Adrenal gland (tissue), 12 donors: ENCODE data around the gene VPS26B. TPM values are rescaled to one million over a fixed set of nuclear protein-coding genes. Genes with fewer than 3 reads are reported as not detected.

Experiments
- DNase-seq, 7 donors: peaks; one replicate each; pipeline ENCODE4 v3.0.0-alpha.2; 2019 to 2020
- H3K27ac ChIP-seq, 5 donors: fragments of 200-600 bp; sonication (generic) in 4 of 5; 1 replicate in 3 of 5; 2 replicates in 2 of 5; pipeline versions ENCODE4 v1.5.1 to v1.8.0; 2016 to 2020; ENCODE audit warnings: mild to moderate bottlenecking in 1 of 5
- H3K27me3 ChIP-seq: fragments of 200-600 bp; 2 replicates; pipeline ENCODE4 v1.8.0; 2021
- H3K36me3 ChIP-seq, 2 donors: fragments of 200-600 bp; replicated peaks in 1 of 2; 1 replicate in 1 of 2; 2 replicates in 1 of 2; pipeline versions ENCODE4 v1.5.1 to v1.8.0; 2018 to 2022
- H3K4me1 ChIP-seq, 2 donors: fragments of 200-600 bp; replicated peaks in 1 of 2; 1 replicate in 1 of 2; 2 replicates in 1 of 2; pipeline versions ENCODE4 v1.5.1 to v1.8.0; 2018 to 2021
- H3K4me3 ChIP-seq, 4 donors: fragments of 200-600 bp; sonication (generic) in 3 of 4; one replicate each; pipeline ENCODE4 v1.5.1; 2016 to 2018
- H3K9me3 ChIP-seq, 3 donors: fragments of 200-600 bp; sonication (generic) in 1 of 3; replicated peaks in 1 of 3; 1 replicate in 2 of 3; 2 replicates in 1 of 3; pipeline versions ENCODE4 v1.5.1 to v1.8.0; 2016 to 2021
- POLR2A ChIP-seq, 2 donors: fragments of 450-650 bp; IDR thresholded peaks; one replicate each; pipeline ENCODE4 v1.6.1; 2017; ENCODE audit warnings: antibody characterized with exemption in 2 of 2, mild to moderate bottlenecking in 2 of 2, moderate library complexity in 1 of 2
- WGBS, 4 donors: extraction: QIAGEN DNeasy Blood & Tissue Kit in 2 of 4; methylation state at CpG; one replicate each; pipeline versions ENCODE4 v1.1.5 to v1.1.7; 2013 to 2017; 5-methylcytosine and 5-hydroxymethylcytosine counted together
- intact Hi-C, 2 donors: fragments of 100-400 bp; cut with DNase I; formaldehyde crosslinking; loops; one replicate each; pipeline versions ENCODE4 v1.14.1 to v1.15.0; 2022 to 2023
- polyA plus RNA-seq, 3 donors: library from polyadenylated mRNA; stranded (reverse); fragments of 200-250 nt in 2 of 3; fragments of 350-450 nt in 1 of 3; fragmentation: Illumina TruSeq in 1 of 3; extraction: RNeasy Lipid Tissue Mini Kit (QIAGEN cat#74804) in 1 of 3; gene quantifications; one replicate each; pipeline ENCODE4 v1.2.3, GENCODE V29; 2013 to 2014
- total RNA-seq, 9 donors: library from RNA; depleted of rRNA in 4 of 9; stranded (reverse); fragments of >200 nt in 4 of 9; fragments of 120-200 nt in 1 of 9; fragmentation: NEBNext Ultra II Directional in 1 of 9; extraction: Animal tissue kit (Norgen Biotek cat#: 25700) in 1 of 9; gene quantifications; one replicate each; pipeline versions ENCODE4 v1.1.0 to v1.2.4, GENCODE V29; 2013 to 2023
- TF ChIP-seq, protein P1 (sequence below), 6 experiments: fragments of 450-650 bp in 4 of 6; fragments of 200-600 bp in 2 of 6; sonication (generic) in 1 of 6; IDR thresholded peaks; 1 replicate in 5 of 6; 2 replicates in 1 of 6; pipeline versions ENCODE4 v1.5.1 to v1.8.0; 2016 to 2021; ENCODE audit warnings: antibody characterized with exemption in 6 of 6, mild to moderate bottlenecking in 2 of 6, moderate library complexity in 1 of 6
- donor health status: healthy with polysubstance abuse.
- donor health status: Bipolar disorder and iron deficiency.
- donor health status: DM: yes; HTN: yes; CAD: no.
- donor health status: DM: no; HTN: no; CAD: no.
- donor health status: DM: no; HTN: no; CAD: no.
- donor health status: DM: yes; HTN: yes; CAD: no.

The VPS26B gene
- total and polyA plus RNA-seq, 12 donors: 25.3 to 74.6 (median 42.1) TPM

DNA sequence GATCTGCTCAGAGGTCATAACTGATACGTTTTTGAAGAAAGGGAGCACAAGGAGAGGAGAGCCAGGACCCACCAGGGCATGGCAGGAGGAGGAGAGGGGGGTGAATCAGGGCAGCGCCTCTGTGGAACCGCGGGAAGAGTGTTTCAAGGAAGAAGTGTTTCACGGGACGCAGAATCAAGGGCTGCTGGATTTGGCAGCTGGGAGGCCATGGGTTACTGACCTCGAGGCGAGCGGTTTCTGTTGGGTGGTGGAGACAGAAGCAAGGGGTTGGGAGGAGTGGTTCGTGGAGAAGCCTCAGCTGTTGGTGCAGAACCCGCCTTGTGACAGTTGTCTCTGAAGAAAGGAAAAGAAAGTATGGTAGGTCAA lies 13.1 kb downstream of the VPS26B start:
- Histone ChIP-seq H3K4me3 (no peak overlapping the region), H3K4me1 (peaks cover 4 to 8% of the 10 kb centered on the region in 2 donors), H3K36me3 (peaks cover 0 to 59% of the 10 kb centered on the region in 2 donors), H3K27me3 (no peaks in the 10 kb centered on the region), H3K27ac (no peak overlapping the region), H3K9me3 (no peaks in the 10 kb centered on the region)
- TF ChIP-seq, protein P1, sequence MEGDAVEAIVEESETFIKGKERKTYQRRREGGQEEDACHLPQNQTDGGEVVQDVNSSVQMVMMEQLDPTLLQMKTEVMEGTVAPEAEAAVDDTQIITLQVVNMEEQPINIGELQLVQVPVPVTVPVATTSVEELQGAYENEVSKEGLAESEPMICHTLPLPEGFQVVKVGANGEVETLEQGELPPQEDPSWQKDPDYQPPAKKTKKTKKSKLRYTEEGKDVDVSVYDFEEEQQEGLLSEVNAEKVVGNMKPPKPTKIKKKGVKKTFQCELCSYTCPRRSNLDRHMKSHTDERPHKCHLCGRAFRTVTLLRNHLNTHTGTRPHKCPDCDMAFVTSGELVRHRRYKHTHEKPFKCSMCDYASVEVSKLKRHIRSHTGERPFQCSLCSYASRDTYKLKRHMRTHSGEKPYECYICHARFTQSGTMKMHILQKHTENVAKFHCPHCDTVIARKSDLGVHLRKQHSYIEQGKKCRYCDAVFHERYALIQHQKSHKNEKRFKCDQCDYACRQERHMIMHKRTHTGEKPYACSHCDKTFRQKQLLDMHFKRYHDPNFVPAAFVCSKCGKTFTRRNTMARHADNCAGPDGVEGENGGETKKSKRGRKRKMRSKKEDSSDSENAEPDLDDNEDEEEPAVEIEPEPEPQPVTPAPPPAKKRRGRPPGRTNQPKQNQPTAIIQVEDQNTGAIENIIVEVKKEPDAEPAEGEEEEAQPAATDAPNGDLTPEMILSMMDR (IDR thresholded peaks at IDR 0.05): no peak
- TF ChIP-seq POLR2A (IDR thresholded peaks at IDR 0.05): no peak
- WGBS, 4 donors: 85 to 90% (median 88%) methylated on average over 11 of the region's 11 CpGs
- no peak for DNase-seq
- intact Hi-C loops: no loop called here

DNA sequence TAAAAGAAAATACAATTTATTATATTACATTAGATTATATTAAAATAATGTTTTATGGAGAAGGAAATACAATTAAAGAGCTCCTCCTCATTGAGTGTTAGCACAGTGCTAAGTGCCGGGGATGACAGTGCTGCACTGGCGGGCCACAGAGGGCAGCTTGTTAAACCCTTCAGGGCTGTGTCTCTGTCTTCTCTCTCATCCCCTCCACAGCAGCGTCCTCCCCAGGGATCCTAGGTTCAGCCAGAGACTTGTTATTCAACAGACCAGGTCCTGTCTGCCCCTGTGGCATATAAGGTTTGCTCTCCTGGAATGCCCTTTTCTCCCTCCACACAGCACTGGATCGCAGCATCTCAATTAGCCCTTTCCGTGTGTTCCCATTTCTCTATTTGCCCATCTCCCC lies 14.5 kb downstream of the VPS26B start:
- intact Hi-C loops: no loop called here
- Histone ChIP-seq H3K27ac (no peak overlapping the region), H3K9me3 (no peaks in the 10 kb centered on the region), H3K27me3 (no peaks in the 10 kb centered on the region), H3K4me3 (no peak overlapping the region), H3K4me1 (peaks cover 4% of the 10 kb centered on the region in 2 donors), H3K36me3 (peaks cover 0 to 73% of the 10 kb centered on the region in 2 donors)
- DNase-seq: no peak
- 86 to 94% (median 92%) methylated on average over 5 of the region's 5 CpGs for WGBS, 4 donors
- TF ChIP-seq, protein P1 (IDR thresholded peaks at IDR 0.05): no peak
- no peak for TF ChIP-seq POLR2A (IDR thresholded peaks at IDR 0.05)

GRCh38 chr11:134240592-134240991 lies 16.1 kb downstream of the VPS26B start:
- H3K9me3 ChIP-seq: no peaks in the 10 kb centered on the region
- 65 to 72% (median 70%) methylated on average over 6 of the region's 6 CpGs for WGBS, 4 donors

GRCh38 chr11:134242376-134242775 lies 17.9 kb downstream of the VPS26B start:
- H3K36me3 ChIP-seq: peaks cover 0 to 89% of the 10 kb centered on the region in 2 donors
- H3K4me3 ChIP-seq: no peak overlapping the region
- 82 to 92% (median 86%) methylated on average over 8 to 9 of the region's 9 CpGs for WGBS, 4 donors
- no peak for DNase-seq
- TF ChIP-seq POLR2A (IDR thresholded peaks at IDR 0.05): no peak
- no peaks in the 10 kb centered on the region for H3K9me3 ChIP-seq
- no peaks in the 10 kb centered on the region for H3K4me1 ChIP-seq
- no peaks in the 10 kb centered on the region for H3K27me3 ChIP-seq
- no peak overlapping the region for H3K27ac ChIP-seq
- intact Hi-C loops: no loop called here

More at GRCh38 chr11:134240592-134240991, 16.1 kb downstream of the VPS26B start:
- Histone ChIP-seq H3K4me3 (no peak overlapping the region), H3K27me3 (no peaks in the 10 kb centered on the region), H3K27ac (no peak overlapping the region), H3K4me1 (peaks cover under 1 to 2% of the 10 kb centered on the region in 2 donors), H3K36me3 (peaks cover 0 to 80% of the 10 kb centered on the region in 2 donors)
- peak in 1 of 7 donors; percentile 29 for DNase-seq
- intact Hi-C loops: no loop called here
- TF ChIP-seq, protein P1 (IDR thresholded peaks at IDR 0.05): no peak
- TF ChIP-seq POLR2A (IDR thresholded peaks at IDR 0.05): no peak

DNA sequence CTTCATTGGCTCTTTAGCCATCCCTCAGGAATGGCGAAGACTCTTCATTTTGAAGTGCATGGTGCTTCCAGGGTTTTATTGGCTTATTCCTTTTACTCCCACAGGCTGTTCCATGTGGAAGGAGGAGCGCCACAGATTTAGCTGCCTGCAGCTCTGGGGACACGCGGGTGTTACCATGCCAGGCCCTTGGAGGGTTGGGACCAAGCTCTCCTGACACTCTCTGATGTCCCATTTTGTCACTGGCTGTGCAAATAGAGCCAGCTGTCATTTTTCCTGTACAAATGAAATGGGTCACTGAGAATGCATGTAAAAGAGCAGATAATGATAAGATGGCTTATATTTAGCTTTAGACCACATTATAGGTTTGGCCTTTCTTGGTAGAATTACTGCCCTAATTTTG lies 19.4 kb downstream of the VPS26B start:
- Histone ChIP-seq H3K4me3 (no peak overlapping the region), H3K4me1 (no peaks in the 10 kb centered on the region), H3K27ac (no peak overlapping the region), H3K9me3 (no peaks in the 10 kb centered on the region), H3K27me3 (no peaks in the 10 kb centered on the region), H3K36me3 (peaks cover 0 to 96% of the 10 kb centered on the region in 2 donors)
- TF ChIP-seq, protein P1 (IDR thresholded peaks at IDR 0.05): no peak
- TF ChIP-seq POLR2A (IDR thresholded peaks at IDR 0.05): no peak
- 94 to 98% (median 95%) methylated on average over 4 of the region's 4 CpGs for WGBS, 4 donors
- intact Hi-C loops: no loop called here
- DNase-seq: no peak
